Uterus (tissue), 2 donors: ENCODE results near the gene HS3ST4.

Source experiments
- CTCF ChIP-seq, 4 experiments: fragments of 200-600 bp in 2 of 4; fragments of 450-650 bp in 2 of 4; sonication (generic) in 2 of 4; IDR thresholded peaks; one replicate each; pipeline ENCODE4 v1.5.1; 2016 to 2019; ENCODE audit warnings: antibody characterized with exemption in 4 of 4, mild to moderate bottlenecking in 2 of 4, moderate library complexity in 1 of 4
- POLR2A ChIP-seq, 2 donors: fragments of 450-650 bp; IDR thresholded peaks; one replicate each; pipeline ENCODE4 v1.6.1; 2016; ENCODE audit warnings: antibody characterized with exemption in 2 of 2, mild to moderate bottlenecking in 1 of 2, moderate library complexity in 1 of 2

DNA sequence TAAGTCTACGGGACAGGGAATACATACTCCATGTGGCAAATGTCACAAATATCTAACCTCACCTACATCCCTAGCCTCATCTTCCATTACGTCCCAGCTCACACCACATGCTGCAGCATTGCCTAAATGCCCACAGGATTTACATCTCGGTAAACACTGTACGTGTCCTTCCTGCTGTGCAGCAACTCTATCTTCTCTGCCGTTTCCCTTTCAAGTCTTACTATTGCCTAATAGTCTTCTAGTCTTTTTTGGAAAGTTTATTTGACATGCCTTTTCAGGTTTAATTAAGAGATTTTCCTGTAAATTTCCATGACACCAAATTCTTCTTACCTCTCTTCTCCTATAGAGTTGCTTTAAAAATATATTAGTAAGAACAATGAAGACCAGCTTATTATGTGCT, 120.5 kb downstream of the HS3ST4 start:
- no peak for TF ChIP-seq POLR2A (IDR thresholded peaks at IDR 0.05)
- TF ChIP-seq CTCF (IDR thresholded peaks at IDR 0.05) = no peak
